ENCODE measurements around the gene PLPP3. TPM values are rescaled to one million over a fixed set of nuclear protein-coding genes. Genes with fewer than 3 reads are reported as not detected.
"Not testable (repeated sequence)": the region's sequence is repeated elsewhere in the genome, so short reads cannot be mapped to it uniquely, and the experiment has no call there.

PLPP3 gene
- 3.8 and 5.4 TPM in 2 replicates for total RNA-seq (2014; rRNA removed; shearing (Covaris generic))

- peak; percentile 83 for DNase-seq (ENCODE audit: low spot score)
Observed at GRCh38 chr1:56578963-56579875, at the start of gene PLPP3. Gene PLPP3, minus strand, starts transcription at chr1:56579563. Its CDS starts 547 bp downstream, at chr1:56579016.

GRCh38 chr1:56627636-56628039 is 48.3 kb upstream of the PLPP3 start:
- no peak for DNase-seq (ENCODE audit: low spot score)

GRCh38 chr1:56627019-56627635 is 47.8 kb upstream of the PLPP3 start:
- DNase-seq (ENCODE audit: low spot score), result no peak

- no peak for DNase-seq (ENCODE audit: low spot score)
Observed at GRCh38 chr1:56626546-56626945, 47.2 kb upstream of the PLPP3 start.

GRCh38 chr1:56625819-56626440 is 46.6 kb upstream of the PLPP3 start:
- no peak for DNase-seq (ENCODE audit: low spot score)

- DNase-seq (ENCODE audit: low spot score), result no peak
Observed at GRCh38 chr1:56617141-56617540, 37.8 kb upstream of the PLPP3 start.

GRCh38 chr1:56610770-56611169 is 31.4 kb upstream of the PLPP3 start:
- not testable (repeated sequence) for DNase-seq (ENCODE audit: low spot score)

GRCh38 chr1:56610097-56610496 is 30.7 kb upstream of the PLPP3 start:
- not testable (repeated sequence) for DNase-seq (ENCODE audit: low spot score)

GRCh38 chr1:56595397-56596191 is 16.2 kb upstream of the PLPP3 start:
- DNase-seq (ENCODE audit: low spot score), result not testable (repeated sequence)

GRCh38 chr1:56591909-56592308 is 12.5 kb upstream of the PLPP3 start:
- no peak for DNase-seq (ENCODE audit: low spot score)

- no peak for DNase-seq (ENCODE audit: low spot score)
Observed at GRCh38 chr1:56590520-56591011, 11.2 kb upstream of the PLPP3 start.

- DNase-seq (ENCODE audit: low spot score), result no peak
Observed at GRCh38 chr1:56589369-56589768, 10.0 kb upstream of the PLPP3 start.

- DNase-seq (ENCODE audit: low spot score), result no peak
Observed at GRCh38 chr1:56586502-56586901, 7.1 kb upstream of the PLPP3 start.

- DNase-seq (ENCODE audit: low spot score), result no peak
Observed at GRCh38 chr1:56585985-56586384, 6.6 kb upstream of the PLPP3 start.

GRCh38 chr1:56584910-56585528 is 5.7 kb upstream of the PLPP3 start:
- DNase-seq (ENCODE audit: low spot score), result peak; percentile 68

- DNase-seq (ENCODE audit: low spot score), result no peak
Observed at GRCh38 chr1:56583957-56584468, 4.7 kb upstream of the PLPP3 start.

- DNase-seq (ENCODE audit: low spot score), result no peak
Observed at GRCh38 chr1:56580771-56581170, 1.4 kb upstream of the PLPP3 start.

- peak; percentile 77 for DNase-seq (ENCODE audit: low spot score)
Observed at GRCh38 chr1:56578138-56578962, 1.0 kb downstream of the PLPP3 start.

GRCh38 chr1:56577406-56578137 is 1.8 kb downstream of the PLPP3 start:
- no peak for DNase-seq (ENCODE audit: low spot score)

Data from HT-29 (cell line).